GM12872 (cell line): ENCODE measurements around the gene LSAMP.

Experiments used
- CTCF ChIP-seq: IDR thresholded peaks from 3 replicates; pipeline ENCODE4 v1.5.1; 2011; ENCODE audit warnings: low read depth, mild to moderate bottlenecking, low read length, moderate library complexity; ENCODE audit not compliant: insufficient read depth

Gene LSAMP

GRCh38 chr3:116470605-116471197 is 25.4 kb upstream of the LSAMP start:
- no peak for TF ChIP-seq CTCF

- no peak for TF ChIP-seq CTCF
Measured at GRCh38 chr3:116469546-116469945, 24.3 kb upstream of the LSAMP start.

- TF ChIP-seq CTCF: no peak
Measured at GRCh38 chr3:116464276-116464798, 19.1 kb upstream of the LSAMP start.

GRCh38 chr3:116453666-116454346 is 8.5 kb upstream of the LSAMP start:
- no peak for TF ChIP-seq CTCF

GRCh38 chr3:116449546-116450350 is 4.5 kb upstream of the LSAMP start:
- no peak for TF ChIP-seq CTCF

GRCh38 chr3:116445990-116446389 is 703 bp upstream of the LSAMP start:
- TF ChIP-seq CTCF: no peak

GRCh38 chr3:116444819-116445310 is 422 bp downstream of the LSAMP start:
- no peak for TF ChIP-seq CTCF
